Sigmoid colon (tissue), 7 donors: Measurements from ENCODE around the gene SCN4B. TPM values are rescaled to one million over a fixed set of nuclear protein-coding genes. Genes with fewer than 3 reads are reported as not detected.

Experiments
- DNase-seq: peaks from one replicate; pipeline ENCODE4 v3.0.0-alpha.2; 2019
- H3K27ac ChIP-seq, 4 donors: fragments of 200-600 bp; sonication (generic); one replicate each; pipeline ENCODE4 v1.5.1; 2016 to 2019; ENCODE audit warnings: mild to moderate bottlenecking in 1 of 4
- H3K27me3 ChIP-seq, 3 donors: fragments of 200-600 bp; sonication (generic); one replicate each; pipeline ENCODE4 v1.5.1; 2019; ENCODE audit warnings: mild to moderate bottlenecking in 1 of 3
- H3K36me3 ChIP-seq, 4 donors: fragments of 200-600 bp; sonication (generic); one replicate each; pipeline ENCODE4 v1.5.1; 2016 to 2019
- H3K4me1 ChIP-seq, 4 donors: fragments of 200-600 bp; sonication (generic); one replicate each; pipeline ENCODE4 v1.5.1; 2017 to 2019
- H3K4me3 ChIP-seq, 4 donors: fragments of 200-600 bp; sonication (generic); one replicate each; pipeline ENCODE4 v1.5.1; 2017 to 2019; ENCODE audit warnings: mild to moderate bottlenecking in 2 of 4, moderate library complexity in 1 of 4
- H3K9me3 ChIP-seq, 4 donors: fragments of 200-600 bp in 3 of 4; sonication (generic) in 3 of 4; one replicate each; pipeline versions ENCODE4 v1.5.1 to v1.6.1; 2013 to 2019
- EP300 ChIP-seq, 4 donors: sonication (generic); formaldehyde crosslinking; IDR thresholded peaks; one replicate each; pipeline ENCODE4 v1.6.1; 2017; ENCODE audit warnings: antibody characterized with exemption in 4 of 4
- POLR2A ChIP-seq, 2 donors: fragments of 450-650 bp; IDR thresholded peaks; one replicate each; pipeline ENCODE4 v1.6.1; 2016; ENCODE audit warnings: antibody characterized with exemption in 2 of 2, mild to moderate bottlenecking in 2 of 2, moderate library complexity in 2 of 2
- POLR2AphosphoS5 ChIP-seq, 4 donors: sonication (generic); formaldehyde crosslinking; IDR thresholded peaks; one replicate each; pipeline ENCODE4 v1.6.1; 2017; ENCODE audit warnings: antibody characterized with exemption in 4 of 4
- WGBS, 2 donors: extraction: QIAGEN DNeasy Blood & Tissue Kit; methylation state at CpG; one replicate each; pipeline ENCODE4 v1.1.7; 2013; 5-methylcytosine and 5-hydroxymethylcytosine counted together
- intact Hi-C: fragments of 100-400 bp; cut with DNase I; formaldehyde crosslinking; loops from one replicate; pipeline ENCODE4 v1.15.1; 2023
- polyA plus RNA-seq, 3 donors: library from polyadenylated mRNA; stranded (reverse); fragments of 200-250 nt; gene quantifications; one replicate each; pipeline ENCODE4 v1.2.3, GENCODE V29; 2013
- total RNA-seq, 4 donors: library from RNA; depleted of rRNA; stranded (reverse); fragments of >200 nt; gene quantifications; one replicate each; pipeline ENCODE4 v1.1.0, GENCODE V29; 2016
- TF ChIP-seq, protein P1 (sequence below), 4 experiments: fragments of 450-650 bp in 3 of 4; fragments of 200-600 bp in 1 of 4; IDR thresholded peaks; one replicate each; pipeline ENCODE4 v1.5.1; 2016 to 2019; ENCODE audit warnings: antibody characterized with exemption in 4 of 4, mild to moderate bottlenecking in 3 of 4, moderate library complexity in 2 of 4
- donor health status: healthy with polysubstance abuse.
- donor health status: Bipolar disorder and iron deficiency.
- donor health status: healthy.

SCN4B gene
- total and polyA plus RNA-seq, 7 donors: 0.92 to 2.2 (median 1.3) TPM

DNA sequence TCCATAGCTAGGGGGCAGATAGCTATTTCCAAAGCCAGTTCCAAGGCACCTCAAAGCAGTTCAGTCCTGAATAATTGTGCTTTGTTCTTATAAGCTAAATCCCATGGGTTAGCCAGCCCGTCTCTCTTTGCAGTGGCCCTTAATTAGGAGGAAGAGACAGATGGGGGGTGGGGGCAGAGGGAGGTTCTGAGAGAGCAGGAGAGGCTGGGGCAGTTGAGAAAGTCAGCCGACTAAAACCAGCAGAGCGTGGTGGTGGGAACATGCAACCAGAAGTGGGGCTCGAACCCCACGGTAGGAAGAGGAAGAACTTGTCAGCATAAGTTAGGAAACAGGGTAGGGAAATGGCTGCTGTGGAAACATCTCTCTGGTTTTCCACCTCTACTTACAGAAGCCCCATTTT, 10.9 kb upstream of the SCN4B start:
- H3K27ac ChIP-seq: no peak overlapping the region
- H3K36me3 ChIP-seq: no peaks in the 10 kb centered on the region
- intact Hi-C loops: no loop called here
- no peak overlapping the region for H3K4me3 ChIP-seq
- 72 to 82% methylated on average over 5 of the region's 5 CpGs for WGBS, 2 donors
- no peaks in the 10 kb centered on the region for H3K9me3 ChIP-seq
- H3K4me1 ChIP-seq: no peaks in the 10 kb centered on the region
- DNase-seq: no peak
- H3K27me3 ChIP-seq: peaks cover 0 to 32% (median 4%) of the 10 kb centered on the region in 3 donors
- TF ChIP-seq EP300 (IDR thresholded peaks at IDR 0.05) (no peak), POLR2AphosphoS5 (IDR thresholded peaks at IDR 0.05) (no peak), POLR2A (IDR thresholded peaks at IDR 0.05) (no peak)
- TF ChIP-seq, protein P1, sequence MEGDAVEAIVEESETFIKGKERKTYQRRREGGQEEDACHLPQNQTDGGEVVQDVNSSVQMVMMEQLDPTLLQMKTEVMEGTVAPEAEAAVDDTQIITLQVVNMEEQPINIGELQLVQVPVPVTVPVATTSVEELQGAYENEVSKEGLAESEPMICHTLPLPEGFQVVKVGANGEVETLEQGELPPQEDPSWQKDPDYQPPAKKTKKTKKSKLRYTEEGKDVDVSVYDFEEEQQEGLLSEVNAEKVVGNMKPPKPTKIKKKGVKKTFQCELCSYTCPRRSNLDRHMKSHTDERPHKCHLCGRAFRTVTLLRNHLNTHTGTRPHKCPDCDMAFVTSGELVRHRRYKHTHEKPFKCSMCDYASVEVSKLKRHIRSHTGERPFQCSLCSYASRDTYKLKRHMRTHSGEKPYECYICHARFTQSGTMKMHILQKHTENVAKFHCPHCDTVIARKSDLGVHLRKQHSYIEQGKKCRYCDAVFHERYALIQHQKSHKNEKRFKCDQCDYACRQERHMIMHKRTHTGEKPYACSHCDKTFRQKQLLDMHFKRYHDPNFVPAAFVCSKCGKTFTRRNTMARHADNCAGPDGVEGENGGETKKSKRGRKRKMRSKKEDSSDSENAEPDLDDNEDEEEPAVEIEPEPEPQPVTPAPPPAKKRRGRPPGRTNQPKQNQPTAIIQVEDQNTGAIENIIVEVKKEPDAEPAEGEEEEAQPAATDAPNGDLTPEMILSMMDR (IDR thresholded peaks at IDR 0.05): no peak

DNA sequence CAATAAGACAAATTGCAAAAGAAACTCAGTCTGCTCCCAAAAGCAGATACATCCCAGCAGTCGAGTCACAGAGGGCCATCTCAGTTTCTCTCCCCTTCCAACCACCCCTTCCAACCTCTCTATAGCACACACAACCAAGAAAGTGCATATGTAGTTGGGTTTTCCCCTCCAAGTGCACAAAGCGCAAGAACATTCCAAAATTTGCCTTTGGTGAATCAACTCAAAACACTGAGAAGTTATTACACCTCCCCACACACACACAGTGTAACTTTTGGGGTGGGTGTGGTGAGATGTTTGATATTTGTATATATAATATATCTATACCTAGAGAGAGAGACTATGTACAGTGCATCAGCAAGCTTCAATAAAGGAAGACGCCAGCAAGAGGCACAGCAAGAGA, 10.2 kb upstream of the SCN4B start:
- 72 to 77% methylated on average over 3 of the region's 3 CpGs for WGBS, 2 donors
- Histone ChIP-seq H3K9me3 (no peaks in the 10 kb centered on the region), H3K27me3 (peaks cover 0 to 35% (median 4%) of the 10 kb centered on the region in 3 donors), H3K4me3 (no peak overlapping the region), H3K36me3 (no peaks in the 10 kb centered on the region), H3K27ac (no peak overlapping the region), H3K4me1 (no peaks in the 10 kb centered on the region)
- TF ChIP-seq POLR2A (IDR thresholded peaks at IDR 0.05) (no peak), POLR2AphosphoS5 (IDR thresholded peaks at IDR 0.05) (no peak), EP300 (IDR thresholded peaks at IDR 0.05) (no peak)
- no peak for DNase-seq
- intact Hi-C loops: no loop called here

DNA sequence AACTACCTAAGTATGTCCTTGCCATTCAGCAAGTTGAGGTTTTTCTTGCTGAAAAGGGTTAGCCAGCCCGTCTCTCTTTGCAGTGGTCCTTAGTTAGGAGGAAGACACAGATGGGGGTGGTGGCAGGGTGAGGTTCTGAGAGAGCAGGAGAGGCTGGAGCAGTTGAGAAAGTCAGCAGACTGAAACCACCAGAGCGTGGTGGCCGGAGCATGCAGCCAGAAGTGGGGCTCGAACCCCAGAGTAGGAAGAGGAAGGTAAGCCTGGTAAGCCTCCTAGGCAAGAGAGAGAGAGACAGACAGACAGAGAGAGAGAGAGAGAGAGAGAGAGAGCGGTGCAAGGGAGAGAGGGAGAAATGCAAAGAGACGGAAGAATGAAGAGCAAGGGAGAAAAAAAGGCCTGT, 9.2 kb upstream of the SCN4B start:
- Histone ChIP-seq H3K4me3 (no peak overlapping the region), H3K36me3 (no peaks in the 10 kb centered on the region), H3K4me1 (peaks cover 0 to 3% (median 0%) of the 10 kb centered on the region in 4 donors), H3K9me3 (no peaks in the 10 kb centered on the region), H3K27ac (no peak overlapping the region), H3K27me3 (peaks cover 0 to 45% (median 11%) of the 10 kb centered on the region in 3 donors)
- intact Hi-C loops: no loop called here
- no peak for TF ChIP-seq POLR2AphosphoS5 (IDR thresholded peaks at IDR 0.05)
- TF ChIP-seq, protein P1 (IDR thresholded peaks at IDR 0.05): no peak
- TF ChIP-seq EP300 (IDR thresholded peaks at IDR 0.05): no peak
- TF ChIP-seq POLR2A (IDR thresholded peaks at IDR 0.05): no peak
- WGBS, 2 donors: 74 to 85% methylated on average over 6 of the region's 6 CpGs
- DNase-seq: no peak

DNA sequence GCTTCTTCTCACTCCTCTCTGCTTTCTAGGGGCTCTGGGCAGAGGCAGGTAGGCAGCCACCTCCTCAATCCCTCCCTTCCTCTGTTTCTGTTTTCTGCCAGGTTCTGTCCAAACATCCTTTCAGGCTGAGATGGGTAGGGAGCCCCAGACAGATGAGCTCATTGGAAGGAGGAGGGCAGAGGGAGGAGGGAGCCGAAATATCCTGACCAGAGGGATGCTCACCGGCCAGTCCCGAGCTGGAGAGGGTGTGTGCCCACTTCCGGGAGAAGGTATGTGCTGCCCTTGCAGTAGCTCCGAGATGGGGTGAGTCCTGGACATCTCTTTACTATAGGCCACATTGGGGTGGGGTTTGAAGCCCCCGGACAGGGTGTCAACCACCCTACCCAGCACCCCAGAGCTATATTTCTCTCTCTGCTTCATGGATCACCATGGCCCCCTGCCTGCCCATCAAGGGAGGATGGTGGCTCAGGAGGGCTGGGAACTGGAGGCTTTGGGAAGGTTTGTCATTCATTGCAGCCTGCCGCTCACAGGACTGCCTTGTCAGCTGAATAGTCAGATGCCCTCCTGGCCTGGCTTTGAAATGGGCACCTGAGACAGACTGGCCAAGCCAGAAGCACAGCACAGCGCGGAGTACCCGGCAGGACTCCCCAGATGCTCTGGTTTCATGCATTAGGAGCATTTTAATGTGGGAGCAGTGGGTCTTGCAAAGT, 4.7 kb upstream of the SCN4B start:
- TF ChIP-seq, protein P1 (IDR thresholded peaks at IDR 0.05): no peak
- TF ChIP-seq EP300 (IDR thresholded peaks at IDR 0.05): no peak
- Histone ChIP-seq H3K9me3 (no peaks in the 10 kb centered on the region), H3K27ac (no peak overlapping the region), H3K36me3 (no peaks in the 10 kb centered on the region), H3K27me3 (peaks cover 7 to 84% (median 47%) of the 10 kb centered on the region in 3 donors), H3K4me3 (no peak overlapping the region), H3K4me1 (peaks cover 0 to 19% (median 12%) of the 10 kb centered on the region in 4 donors)
- intact Hi-C loops: no loop called here
- DNase-seq: no peak
- WGBS, 2 donors: 46 to 57% methylated on average over 10 of the region's 10 CpGs

DNA sequence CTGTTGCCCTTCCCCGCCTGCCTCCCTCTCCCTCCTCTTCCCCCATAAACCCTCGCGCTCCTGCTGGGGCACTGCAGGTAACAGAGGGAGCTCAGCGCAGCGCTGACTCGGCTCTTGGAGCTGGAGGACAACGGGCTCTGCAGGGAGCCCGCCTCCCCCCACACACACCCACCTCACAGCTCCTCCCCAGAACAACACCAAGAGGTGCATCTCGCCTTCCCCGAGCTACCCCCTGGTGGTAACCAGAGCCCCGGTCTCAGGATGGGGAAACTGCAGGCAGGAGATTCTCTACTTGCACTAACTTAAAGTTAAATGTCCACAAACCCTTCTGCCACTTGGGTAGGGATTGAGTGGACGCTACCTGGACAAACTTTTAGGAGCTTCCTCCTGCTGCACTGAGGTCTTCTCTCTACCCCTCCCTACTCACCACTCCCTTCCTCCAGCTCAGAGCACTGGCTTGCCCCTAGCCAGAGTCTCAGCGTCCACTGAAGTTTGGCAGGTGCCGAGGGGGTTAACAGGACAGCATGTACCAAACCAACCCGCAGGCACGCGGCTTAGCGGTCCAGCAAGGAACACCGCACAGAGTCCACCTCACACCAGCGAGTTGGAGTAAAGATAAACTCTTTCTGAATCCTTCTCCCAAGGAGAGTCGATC, 4.0 kb upstream of the SCN4B start:
- Histone ChIP-seq H3K27ac (no peak overlapping the region), H3K9me3 (no peaks in the 10 kb centered on the region), H3K4me3 (no peak overlapping the region), H3K27me3 (peaks cover 7 to 86% (median 54%) of the 10 kb centered on the region in 3 donors), H3K36me3 (no peaks in the 10 kb centered on the region), H3K4me1 (peaks cover 0 to 26% (median 19%) of the 10 kb centered on the region in 4 donors)
- TF ChIP-seq, protein P1 (IDR thresholded peaks at IDR 0.05): no peak
- TF ChIP-seq POLR2AphosphoS5 (IDR thresholded peaks at IDR 0.05): no peak
- WGBS, 2 donors: 6 to 12% methylated on average over 21 of the region's 21 CpGs
- intact Hi-C loops: no loop called here
- DNase-seq: no peak
